ENCODE results near the gene IL16. TPM values are rescaled to one million over a fixed set of nuclear protein-coding genes. Genes with fewer than 3 reads are reported as not detected.
A peak's percentile ranks its signal among the peaks of the same experiment; 100 is the strongest.

The IL16 gene
- total and polyA plus RNA-seq, 9 of the 15 experiments (the other 6 are each of a cell fraction or from before 2014, with no cell fraction given), result 1.4 to 18.8 (median 10.6) TPM

DNA sequence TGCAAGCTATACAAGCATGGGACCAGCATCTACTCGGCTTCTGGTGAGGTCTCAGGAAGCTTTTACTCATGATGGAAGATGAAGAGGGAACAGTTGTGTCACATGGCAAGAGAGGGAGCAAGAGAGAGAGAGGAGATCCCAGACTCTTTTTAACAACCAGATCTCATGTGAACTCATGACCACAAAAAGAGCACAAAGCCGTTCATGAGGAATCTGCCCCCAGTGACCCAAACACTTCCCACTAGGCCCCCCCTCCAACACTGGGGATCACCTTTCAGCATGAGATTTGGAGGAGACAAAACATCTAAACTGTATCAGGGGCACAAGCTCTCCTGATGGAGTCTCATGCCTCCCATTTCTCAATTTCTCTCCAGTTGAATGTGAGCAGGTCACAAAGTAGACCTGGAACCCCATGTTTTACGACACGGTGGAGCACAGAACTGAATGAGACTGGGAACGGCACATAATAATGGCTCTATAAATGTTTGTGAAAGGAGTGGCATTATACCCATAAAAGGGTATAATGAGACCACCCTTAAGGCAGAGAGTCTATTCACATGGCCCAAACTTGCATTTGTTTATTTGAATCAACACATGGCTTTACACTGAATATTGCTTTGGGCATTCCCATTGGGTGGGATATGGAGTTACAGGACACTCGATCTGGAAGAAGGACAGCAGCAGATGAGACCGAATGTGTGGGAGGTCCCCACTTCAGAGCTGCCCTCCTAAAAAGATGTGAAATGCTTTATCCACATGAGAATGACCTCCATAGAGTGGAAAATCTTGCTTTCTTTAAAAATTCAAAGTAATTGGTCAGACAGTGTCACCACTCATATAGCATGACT, 38.8 kb downstream of the IL16 start:
- DNase-seq (ENCODE audit: extremely low read depth in 1 of 4, low spot score in 3 of 4), result no peak
- POLR2A ChIA-PET, result interaction anchor here (1.2 to 1.8 kb wide), 2 partner anchors 14 to 20 kb away, joined by 3 to 4 read pairs; no protein-coding TSS in a partner anchor
- BruUV-seq (replicated peaks), result no TSS peak
- no peaks in the 10 kb centered on the region for H3K9me1 ChIP-seq (ENCODE audit: control insufficient read depth, insufficient read depth, low read length)
- no peak overlapping the region for H3K4me3 ChIP-seq
- H2AFZ ChIP-seq (ENCODE audit: low read depth, low read length), result no peak overlapping the region
- 57% methylated on average over 7 of the region's 7 CpGs for WGBS (ENCODE audit: insufficient coverage, low coverage, missing lambda C conversion rate)
- no peaks in the 10 kb centered on the region for H3K9me3 ChIP-seq (replicated peaks; ENCODE audit: control insufficient read depth, insufficient read depth, low read depth, low read length)
- H3K27me3 ChIP-seq (ENCODE audit: control insufficient read depth in 2 of 2, insufficient read depth in 2 of 2, low read length in 2 of 2), result no peaks in the 10 kb centered on the region
- TF ChIP-seq GTF2A2 (tag; IDR thresholded peaks at IDR 0.05), result no peak
- TF ChIP-seq FOSL1 (tag; conservative IDR thresholded peaks at IDR 0.05), result peak; percentile 56; the same call in 1 of the 2 replicates
- no peak for TF ChIP-seq ELF2 (CRISPR knock-in tag; IDR thresholded peaks at IDR 0.05)
- TF ChIP-seq CSDE1 (IDR thresholded peaks at IDR 0.05), result no peak
- no peak for TF ChIP-seq GABPA (tag; conservative IDR thresholded peaks at IDR 0.05; ENCODE audit: low read depth)
- H3K79me2 ChIP-seq (ENCODE audit: control insufficient read depth, insufficient read depth, low read length), result no peaks in the 10 kb centered on the region
- H3K4me2 ChIP-seq (ENCODE audit: insufficient read depth, low read length), result no peak overlapping the region
- H3K4me1 ChIP-seq (replicated peaks in 1 of 2; ENCODE audit: control insufficient read depth in 2 of 2, insufficient read depth in 2 of 2, low read length in 2 of 2), result no peaks in the 10 kb centered on the region; a peak in 2 of 5 replicates
- intact Hi-C loops (cut with micrococcal nuclease) (no loop called here), in situ Hi-C loops (cut with MboI) (no loop called here)
- H3K36me3 ChIP-seq (ENCODE audit: control insufficient read depth, insufficient read depth, low read length), result no peaks in the 10 kb centered on the region
- CTCF ChIA-PET (ENCODE audit: low intra/inter-chr PET ratio), result no interaction called here
- no peak overlapping the region for H3K27ac ChIP-seq (ENCODE audit: extremely low read depth, low read depth, low read length)
- H3K9ac ChIP-seq (ENCODE audit: insufficient read depth in 1 of 2, low read depth in 2 of 2, low read length in 2 of 2), result no peak overlapping the region
- no peak for ATAC-seq
- no peak for FAIRE-seq
- no peaks in the 10 kb centered on the region for H4K20me1 ChIP-seq (replicated peaks; ENCODE audit: control insufficient read depth, insufficient read depth, low read length)

DNA sequence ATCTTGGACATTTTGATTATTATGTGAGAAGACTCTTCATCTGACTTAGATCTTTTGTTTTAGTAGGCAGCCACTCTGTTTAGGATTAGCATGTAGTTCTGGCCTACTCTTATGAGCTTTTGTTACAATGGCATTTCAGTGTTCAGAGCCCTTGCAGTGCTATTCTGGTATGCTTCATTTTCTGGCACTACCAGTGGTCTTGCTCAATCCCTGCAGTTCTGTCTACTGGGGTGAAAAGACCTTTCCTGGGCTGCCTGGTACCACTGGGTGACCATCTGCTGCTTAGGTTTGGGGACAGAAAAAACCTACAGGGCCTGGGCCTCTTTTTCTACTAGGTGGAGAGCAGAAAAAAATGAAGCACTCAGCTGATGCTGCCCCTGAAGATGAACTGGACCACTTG, 42.5 kb downstream of the IL16 start:
- no peak overlapping the region for H3K4me3 ChIP-seq
- no peak for DNase-seq (ENCODE audit: extremely low read depth in 1 of 4, low spot score in 3 of 4)
- H3K79me2 ChIP-seq (ENCODE audit: control insufficient read depth, insufficient read depth, low read length), result no peaks in the 10 kb centered on the region
- H3K9ac ChIP-seq (ENCODE audit: insufficient read depth in 1 of 2, low read depth in 2 of 2, low read length in 2 of 2), result no peak overlapping the region
- intact Hi-C loops (cut with micrococcal nuclease) (no loop called here), in situ Hi-C loops (cut with MboI) (no loop called here)
- ChIA-PET POLR2A (no interaction called here), CTCF (ENCODE audit: low intra/inter-chr PET ratio) (no interaction called here)
- no peaks in the 10 kb centered on the region for H3K27me3 ChIP-seq (ENCODE audit: control insufficient read depth in 2 of 2, insufficient read depth in 2 of 2, low read length in 2 of 2)
- no peaks in the 10 kb centered on the region for H3K9me1 ChIP-seq (ENCODE audit: control insufficient read depth, insufficient read depth, low read length)
- H3K4me2 ChIP-seq (ENCODE audit: insufficient read depth, low read length), result no peak overlapping the region
- H3K36me3 ChIP-seq (ENCODE audit: control insufficient read depth, insufficient read depth, low read length), result no peaks in the 10 kb centered on the region
- no peaks in the 10 kb centered on the region; a peak in 2 of 5 replicates for H3K4me1 ChIP-seq (replicated peaks in 1 of 2; ENCODE audit: control insufficient read depth in 2 of 2, insufficient read depth in 2 of 2, low read length in 2 of 2)
- no peak overlapping the region for H3K27ac ChIP-seq (ENCODE audit: extremely low read depth, low read depth, low read length)
- H3K9me3 ChIP-seq (replicated peaks; ENCODE audit: control insufficient read depth, insufficient read depth, low read depth, low read length), result no peaks in the 10 kb centered on the region; the same call in 1 of the 2 replicates
- no TSS peak for BruUV-seq (replicated peaks)
- no peak overlapping the region for H2AFZ ChIP-seq (ENCODE audit: low read depth, low read length)
- H4K20me1 ChIP-seq (replicated peaks; ENCODE audit: control insufficient read depth, insufficient read depth, low read length), result no peaks in the 10 kb centered on the region
- no peak for ATAC-seq
- FAIRE-seq, result no peak
- TF ChIP-seq ZNF311 (CRISPR knock-in tag; IDR thresholded peaks at IDR 0.05) (no peak), MED1 (CRISPR knock-in tag; IDR thresholded peaks at IDR 0.05; ENCODE audit: borderline replicate concordance) (no peak), NR2C2 (CRISPR knock-in tag; IDR thresholded peaks at IDR 0.05) (no peak), NR2C2 (tag; IDR thresholded peaks at IDR 0.05) (no peak)
- TF ChIP-seq, protein P1, sequence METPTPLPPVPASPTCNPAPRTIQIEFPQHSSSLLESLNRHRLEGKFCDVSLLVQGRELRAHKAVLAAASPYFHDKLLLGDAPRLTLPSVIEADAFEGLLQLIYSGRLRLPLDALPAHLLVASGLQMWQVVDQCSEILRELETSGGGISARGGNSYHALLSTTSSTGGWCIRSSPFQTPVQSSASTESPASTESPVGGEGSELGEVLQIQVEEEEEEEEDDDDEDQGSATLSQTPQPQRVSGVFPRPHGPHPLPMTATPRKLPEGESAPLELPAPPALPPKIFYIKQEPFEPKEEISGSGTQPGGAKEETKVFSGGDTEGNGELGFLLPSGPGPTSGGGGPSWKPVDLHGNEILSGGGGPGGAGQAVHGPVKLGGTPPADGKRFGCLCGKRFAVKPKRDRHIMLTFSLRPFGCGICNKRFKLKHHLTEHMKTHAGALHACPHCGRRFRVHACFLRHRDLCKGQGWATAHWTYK (CRISPR knock-in tag; IDR thresholded peaks at IDR 0.05), result no peak
- TF ChIP-seq, protein P2, sequence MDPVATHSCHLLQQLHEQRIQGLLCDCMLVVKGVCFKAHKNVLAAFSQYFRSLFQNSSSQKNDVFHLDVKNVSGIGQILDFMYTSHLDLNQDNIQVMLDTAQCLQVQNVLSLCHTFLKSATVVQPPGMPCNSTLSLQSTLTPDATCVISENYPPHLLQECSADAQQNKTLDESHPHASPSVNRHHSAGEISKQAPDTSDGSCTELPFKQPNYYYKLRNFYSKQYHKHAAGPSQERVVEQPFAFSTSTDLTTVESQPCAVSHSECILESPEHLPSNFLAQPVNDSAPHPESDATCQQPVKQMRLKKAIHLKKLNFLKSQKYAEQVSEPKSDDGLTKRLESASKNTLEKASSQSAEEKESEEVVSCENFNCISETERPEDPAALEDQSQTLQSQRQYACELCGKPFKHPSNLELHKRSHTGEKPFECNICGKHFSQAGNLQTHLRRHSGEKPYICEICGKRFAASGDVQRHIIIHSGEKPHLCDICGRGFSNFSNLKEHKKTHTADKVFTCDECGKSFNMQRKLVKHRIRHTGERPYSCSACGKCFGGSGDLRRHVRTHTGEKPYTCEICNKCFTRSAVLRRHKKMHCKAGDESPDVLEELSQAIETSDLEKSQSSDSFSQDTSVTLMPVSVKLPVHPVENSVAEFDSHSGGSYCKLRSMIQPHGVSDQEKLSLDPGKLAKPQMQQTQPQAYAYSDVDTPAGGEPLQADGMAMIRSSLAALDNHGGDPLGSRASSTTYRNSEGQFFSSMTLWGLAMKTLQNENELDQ (CRISPR knock-in tag; IDR thresholded peaks at IDR 0.05; ENCODE audit: borderline replicate concordance), result no peak
